Stimulated activated CD8-positive, alpha-beta memory T cell treated with anti-CD3 and anti-CD28 coated beads, Interleukin-2, amount 100 ng/mL, for 1 hour (primary cell): ENCODE results near the gene CD68.
A peak's percentile ranks its signal among the peaks of the same experiment; 100 is the strongest.

ENCODE experiments used
- DNase-seq, 2 donors: peaks; one replicate each; pipeline ENCODE4 v3.0.0-alpha.2; 2020; ENCODE audit warnings: low read depth in 2 of 2

Gene CD68

GRCh38 chr17:7559320-7560171, 19.9 kb upstream of the CD68 start:
- no peak for DNase-seq

- no peak for DNase-seq
Measured at GRCh38 chr17:7560172-7561027, 19.0 kb upstream of the CD68 start.

- DNase-seq = peak; percentile 64 to 74
Measured at GRCh38 chr17:7561028-7561575, 18.3 kb upstream of the CD68 start.

GRCh38 chr17:7561589-7562207, 17.7 kb upstream of the CD68 start, which contains the start of gene SENP3:
SENP3 (plus strand) TSS chr17:7561919; CDS start chr17:7563077, 1,158 bp downstream.
- DNase-seq = peak; percentile 79 to 85

- no peak for DNase-seq
Measured at GRCh38 chr17:7562208-7562605, 17.2 kb upstream of the CD68 start.

GRCh38 chr17:7563115-7563869, 16.1 kb upstream of the CD68 start:
- no peak for DNase-seq

GRCh38 chr17:7569571-7569970, 9.9 kb upstream of the CD68 start:
- DNase-seq = no peak

- no peak for DNase-seq
Measured at GRCh38 chr17:7570351-7570750, 9.1 kb upstream of the CD68 start.

- DNase-seq = no peak
Measured at GRCh38 chr17:7572338-7572587, 7.2 kb upstream of the CD68 start.

GRCh38 chr17:7572588-7573323, 6.7 kb upstream of the CD68 start:
- DNase-seq = peak; percentile 99

- DNase-seq = peak; percentile 77 to 88
Measured at GRCh38 chr17:7573324-7574080, 5.9 kb upstream of the CD68 start.

- no peak for DNase-seq
Measured at GRCh38 chr17:7574176-7574953, 5.1 kb upstream of the CD68 start.

- DNase-seq = no peak
Measured at GRCh38 chr17:7575481-7575883, 4.0 kb upstream of the CD68 start.

GRCh38 chr17:7575959-7576358, 3.5 kb upstream of the CD68 start:
- DNase-seq = no peak

GRCh38 chr17:7576432-7576937, 3.0 kb upstream of the CD68 start:
- no peak for DNase-seq

GRCh38 chr17:7577327-7578199, 1.9 kb upstream of the CD68 start:
- DNase-seq = no peak

- DNase-seq = no peak
Measured at GRCh38 chr17:7579834-7580603, 581 bp downstream of the CD68 start.
